ENCODE results near the gene SCMH1.

DNA sequence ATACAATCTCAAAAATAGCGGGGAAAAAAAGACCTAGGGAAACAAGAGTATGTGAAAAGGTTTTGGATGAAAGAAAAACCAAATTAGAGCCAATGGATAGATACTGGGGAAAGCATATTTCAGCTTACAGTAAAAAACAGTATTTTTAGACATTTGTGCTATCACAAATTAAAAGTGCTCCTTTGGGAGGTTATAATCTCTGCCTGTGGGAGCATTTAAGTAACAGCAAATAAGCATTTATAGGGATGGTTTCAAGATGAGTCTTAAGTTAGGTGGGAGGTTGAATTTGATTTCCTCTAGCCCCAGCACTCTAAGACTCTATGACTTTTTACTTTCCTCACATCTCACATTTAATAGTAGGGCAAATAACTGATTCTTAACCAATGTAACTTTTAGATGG is 141.0 kb downstream of the SCMH1 start:
- TF ChIP-seq, protein P1, sequence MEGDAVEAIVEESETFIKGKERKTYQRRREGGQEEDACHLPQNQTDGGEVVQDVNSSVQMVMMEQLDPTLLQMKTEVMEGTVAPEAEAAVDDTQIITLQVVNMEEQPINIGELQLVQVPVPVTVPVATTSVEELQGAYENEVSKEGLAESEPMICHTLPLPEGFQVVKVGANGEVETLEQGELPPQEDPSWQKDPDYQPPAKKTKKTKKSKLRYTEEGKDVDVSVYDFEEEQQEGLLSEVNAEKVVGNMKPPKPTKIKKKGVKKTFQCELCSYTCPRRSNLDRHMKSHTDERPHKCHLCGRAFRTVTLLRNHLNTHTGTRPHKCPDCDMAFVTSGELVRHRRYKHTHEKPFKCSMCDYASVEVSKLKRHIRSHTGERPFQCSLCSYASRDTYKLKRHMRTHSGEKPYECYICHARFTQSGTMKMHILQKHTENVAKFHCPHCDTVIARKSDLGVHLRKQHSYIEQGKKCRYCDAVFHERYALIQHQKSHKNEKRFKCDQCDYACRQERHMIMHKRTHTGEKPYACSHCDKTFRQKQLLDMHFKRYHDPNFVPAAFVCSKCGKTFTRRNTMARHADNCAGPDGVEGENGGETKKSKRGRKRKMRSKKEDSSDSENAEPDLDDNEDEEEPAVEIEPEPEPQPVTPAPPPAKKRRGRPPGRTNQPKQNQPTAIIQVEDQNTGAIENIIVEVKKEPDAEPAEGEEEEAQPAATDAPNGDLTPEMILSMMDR (conservative IDR thresholded peaks at IDR 0.05; ENCODE audit: low read depth, low read length), result no peak
- TF ChIP-seq RAD21 (IDR thresholded peaks at IDR 0.05; ENCODE audit: low read length) (no peak), MXI1 (IDR thresholded peaks at IDR 0.05; ENCODE audit: borderline replicate concordance, low read depth, low read length) (no peak), RCOR1 (IDR thresholded peaks at IDR 0.05; ENCODE audit: insufficient replicate concordance, low read length) (no peak), POLR2A (IDR thresholded peaks at IDR 0.05; ENCODE audit: low read depth, low read length) (no peak), NFE2L2 (IDR thresholded peaks at IDR 0.05; ENCODE audit: low read depth, low read length) (no peak), MAFK (IDR thresholded peaks at IDR 0.05; ENCODE audit: low read depth, low read length) (no peak)
- TF ChIP-seq, protein P2, sequence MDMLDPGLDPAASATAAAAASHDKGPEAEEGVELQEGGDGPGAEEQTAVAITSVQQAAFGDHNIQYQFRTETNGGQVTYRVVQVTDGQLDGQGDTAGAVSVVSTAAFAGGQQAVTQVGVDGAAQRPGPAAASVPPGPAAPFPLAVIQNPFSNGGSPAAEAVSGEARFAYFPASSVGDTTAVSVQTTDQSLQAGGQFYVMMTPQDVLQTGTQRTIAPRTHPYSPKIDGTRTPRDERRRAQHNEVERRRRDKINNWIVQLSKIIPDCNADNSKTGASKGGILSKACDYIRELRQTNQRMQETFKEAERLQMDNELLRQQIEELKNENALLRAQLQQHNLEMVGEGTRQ (IDR thresholded peaks at IDR 0.05; ENCODE audit: low read depth, low read length), result no peak

Data from IMR-90 (cell line).